Neuron (in vitro differentiated cells): ENCODE measurements around the gene ZFPL1.
"Not testable (repeated sequence)": the region's sequence is repeated elsewhere in the genome, so short reads cannot be mapped to it uniquely, and the experiment has no call there.

Experiments
- H2AFZ ChIP-seq: one replicate; pipeline ENCODE4 v1.6.1; 2013; ENCODE audit warnings: low read depth, mild to moderate bottlenecking, inconsistent platforms, low read length, moderate library complexity
- H3K27me3 ChIP-seq: one replicate; pipeline ENCODE4 v1.6.1; 2013; ENCODE audit warnings: low read length; ENCODE audit not compliant: insufficient read depth
- H3K36me3 ChIP-seq: one replicate; pipeline ENCODE4 v1.6.1; 2013; ENCODE audit warnings: low read length; ENCODE audit not compliant: insufficient read depth
- H3K4me1 ChIP-seq: one replicate; pipeline ENCODE4 v1.6.1; 2013; ENCODE audit warnings: low read length; ENCODE audit not compliant: insufficient read depth
- H3K4me3 ChIP-seq: 2 replicates; pipeline ENCODE4 v1.5.1; 2013; ENCODE audit warnings: mild to moderate bottlenecking, low read length, moderate library complexity
- H3K9me3 ChIP-seq: one replicate; pipeline ENCODE4 v1.6.1; 2013; ENCODE audit warnings: low read length

Gene ZFPL1

GRCh38 chr11:65116370-65117205 is 32.6 kb downstream of the ZFPL1 start:
- no peaks in the 10 kb centered on the region for H3K9me3 ChIP-seq
- peaks cover 43% of the 10 kb centered on the region for H3K4me1 ChIP-seq
- no peak overlapping the region for H2AFZ ChIP-seq
- peaks cover 48% of the 10 kb centered on the region for H3K36me3 ChIP-seq
- H3K27me3 ChIP-seq: no peaks in the 10 kb centered on the region
- peak overlapping the region; percentile 73 for H3K4me3 ChIP-seq

- H3K4me1 ChIP-seq: peaks cover 41% of the 10 kb centered on the region
- H3K4me3 ChIP-seq: peak within 1 kb of the TSS; percentile 73
- H2AFZ ChIP-seq: no peak within 1 kb of the TSS
- H3K36me3 ChIP-seq: peaks cover 48% of the 10 kb centered on the region
- H3K9me3 ChIP-seq: no peaks in the 10 kb centered on the region
- H3K27me3 ChIP-seq: no peaks in the 10 kb centered on the region
Measured at GRCh38 chr11:65117206-65118096, 33.4 kb downstream of the ZFPL1 start, which contains the start of gene ZNHIT2. Gene ZNHIT2 (minus strand): TSS chr11:65117701. CDS start chr11:65117653, 48 bp downstream.

GRCh38 chr11:65118097-65118837 is 34.2 kb downstream of the ZFPL1 start:
- H2AFZ ChIP-seq: no peak overlapping the region
- no peaks in the 10 kb centered on the region for H3K27me3 ChIP-seq
- H3K36me3 ChIP-seq: peaks cover 48% of the 10 kb centered on the region
- no peaks in the 10 kb centered on the region for H3K9me3 ChIP-seq
- H3K4me3 ChIP-seq: peak overlapping the region; percentile 7
- H3K4me1 ChIP-seq: peaks cover 40% of the 10 kb centered on the region

- not testable (repeated sequence) for H2AFZ ChIP-seq, H3K27me3 ChIP-seq, H3K4me3 ChIP-seq, H3K9me3 ChIP-seq
- H3K4me1 ChIP-seq: peaks cover 37% of the 10 kb centered on the region
- peaks cover 45% of the 10 kb centered on the region for H3K36me3 ChIP-seq
Measured at GRCh38 chr11:65118891-65119669, 35.1 kb downstream of the ZFPL1 start.

- Histone ChIP-seq H3K36me3 (peaks cover 46% of the 10 kb centered on the region), H3K27me3 (no peaks in the 10 kb centered on the region), H3K4me1 (peaks cover 37% of the 10 kb centered on the region), H3K9me3 (no peaks in the 10 kb centered on the region), H2AFZ (no peak overlapping the region), H3K4me3 (no peak overlapping the region)
Measured at GRCh38 chr11:65119670-65119995, 35.6 kb downstream of the ZFPL1 start.

GRCh38 chr11:65120831-65121230 is 36.8 kb downstream of the ZFPL1 start:
- H2AFZ ChIP-seq: no peak overlapping the region
- H3K4me3 ChIP-seq: peak overlapping the region; percentile 93
- no peaks in the 10 kb centered on the region for H3K27me3 ChIP-seq
- no peaks in the 10 kb centered on the region for H3K9me3 ChIP-seq
- H3K36me3 ChIP-seq: peaks cover 45% of the 10 kb centered on the region
- H3K4me1 ChIP-seq: peaks cover 27% of the 10 kb centered on the region

GRCh38 chr11:65121447-65121864 is 37.4 kb downstream of the ZFPL1 start:
- no peaks in the 10 kb centered on the region for H3K9me3 ChIP-seq
- peaks cover 21% of the 10 kb centered on the region for H3K4me1 ChIP-seq
- H3K36me3 ChIP-seq: peaks cover 45% of the 10 kb centered on the region
- H3K27me3 ChIP-seq: no peaks in the 10 kb centered on the region
- no peak overlapping the region for H2AFZ ChIP-seq
- H3K4me3 ChIP-seq: peak overlapping the region; percentile 93

GRCh38 chr11:65121865-65122696 is 38.1 kb downstream of the ZFPL1 start, which contains the start of the genes FAU and MRPL49:
Gene FAU (minus strand): TSS chr11:65122134. CDS start chr11:65121813, 321 bp downstream.
Gene MRPL49 (plus strand): TSS chr11:65122321. CDS start chr11:65122347, 26 bp downstream.
- H3K36me3 ChIP-seq: peaks cover 50% of the 10 kb centered on the region
- peaks cover 15% of the 10 kb centered on the region for H3K4me1 ChIP-seq

GRCh38 chr11:65124480-65125196 is 40.6 kb downstream of the ZFPL1 start:
- Histone ChIP-seq H3K9me3 (no peaks in the 10 kb centered on the region), H3K36me3 (peaks cover 63% of the 10 kb centered on the region), H3K4me3 (no peak overlapping the region), H2AFZ (no peak overlapping the region), H3K27me3 (no peaks in the 10 kb centered on the region), H3K4me1 (peaks cover 14% of the 10 kb centered on the region)

More at GRCh38 chr11:65121865-65122696, 38.1 kb downstream of the ZFPL1 start, which contains the start of the genes FAU and MRPL49:
- no peaks in the 10 kb centered on the region for H3K27me3 ChIP-seq
- H3K4me3 ChIP-seq: peak within 1 kb of the TSS; percentile 93
- H3K9me3 ChIP-seq: no peaks in the 10 kb centered on the region
- no peak within 1 kb of the TSS for H2AFZ ChIP-seq

GRCh38 chr11:65125197-65126056 is 41.4 kb downstream of the ZFPL1 start:
- peaks cover 62% of the 10 kb centered on the region for H3K36me3 ChIP-seq
- peaks cover 14% of the 10 kb centered on the region for H3K4me1 ChIP-seq
- H3K9me3 ChIP-seq: no peaks in the 10 kb centered on the region
- no peak overlapping the region for H3K4me3 ChIP-seq
- no peak overlapping the region for H2AFZ ChIP-seq
- H3K27me3 ChIP-seq: no peaks in the 10 kb centered on the region
